SK-N-SH (cell line): ENCODE data around the gene TTC32. TPM values are rescaled to one million over a fixed set of nuclear protein-coding genes. Genes with fewer than 3 reads are reported as not detected.

ENCODE experiments used
- CTCF ChIA-PET: fragments of 300-600, 350-600 bp; formaldehyde crosslinking; extraction: SDS; loops from one replicate; lab custom pipeline; 2021; lab: Yijun Ruan, JAX
- POLR2A ChIA-PET: fragments of 350-600 bp; sonication (Branson Sonifier 250); formaldehyde crosslinking; extraction: SDS; loops from one replicate; lab custom pipeline; 2020; ENCODE audit warnings: antibody characterized with exemption, inconsistent platforms; lab: Yijun Ruan, JAX
- DNase-seq: peaks from one replicate; pipeline ENCODE4 v3.0.0; 2012
- H2AFZ ChIP-seq: fragments of 200-600 bp; sonication (generic); 2 replicates; pipeline ENCODE4 v1.8.1; 2016; ENCODE audit warnings: antibody characterized with exemption, mild to moderate bottlenecking, low read depth
- H3F3A ChIP-seq: fragments of 200-600 bp; sonication (generic); replicated peaks from 2 replicates; pipeline ENCODE3; 2016; ENCODE audit warnings: antibody characterized with exemption, mild to moderate bottlenecking; ENCODE audit not compliant: insufficient read depth
- H3K27ac ChIP-seq, 2 experiments: fragments of 200-500 bp in 1 of 2; fragments of 200-600 bp in 1 of 2; sonication (Bioruptor generic) in 1 of 2; sonication (generic), shearing (Covaris generic) in 1 of 2; 2 replicates each; pipeline versions ENCODE4 v1.5.1 to v1.6.1; 2014 to 2016; ENCODE audit warnings: low read depth in 2 of 2, inconsistent platforms in 1 of 2, low read length in 1 of 2, mild to moderate bottlenecking in 1 of 2, mixed read lengths in 1 of 2
- H3K27me3 ChIP-seq: fragments of 200-600 bp; sonication (generic), shearing (Covaris generic); 2 replicates; pipeline ENCODE4 v1.6.1; 2016; ENCODE audit warnings: mixed run types; ENCODE audit not compliant: insufficient read depth
- H3K36me3 ChIP-seq, 2 experiments: fragments of 200-500 bp in 1 of 2; fragments of 200-600 bp in 1 of 2; sonication (Bioruptor generic) in 1 of 2; sonication (generic) in 1 of 2; replicated peaks in 1 of 2; 2 replicates each; pipeline versions ENCODE3 to v1.5.1; 2014 to 2016; ENCODE audit warnings: low read length in 1 of 2, mild to moderate bottlenecking in 1 of 2; ENCODE audit not compliant: insufficient read depth in 2 of 2, control insufficient read depth in 1 of 2
- H3K4me1 ChIP-seq, 2 experiments: fragments of 200-500 bp in 1 of 2; fragments of 200-600 bp in 1 of 2; sonication (Bioruptor generic) in 1 of 2; sonication (generic), shearing (Covaris generic) in 1 of 2; 2 replicates each; pipeline versions ENCODE4 v1.5.1 to v1.6.1; 2014 to 2016; ENCODE audit warnings: low read depth in 1 of 2, low read length in 1 of 2, mixed run types in 1 of 2; ENCODE audit not compliant: insufficient read depth in 2 of 2, control insufficient read depth in 1 of 2
- H3K4me2 ChIP-seq: fragments of 200-600 bp; sonication (generic), shearing (Covaris generic); 2 replicates; pipeline ENCODE4 v1.6.1; 2017; ENCODE audit warnings: mixed run types
- H3K4me3 ChIP-seq, 2 experiments: fragments of 200-500 bp in 1 of 2; fragments of 200-600 bp in 1 of 2; sonication (Bioruptor generic) in 1 of 2; sonication (generic), shearing (Covaris generic) in 1 of 2; 2 replicates each; pipeline versions ENCODE4 v1.5.1 to v1.8.1; 2014 to 2016; ENCODE audit warnings: low read depth in 2 of 2, inconsistent platforms in 1 of 2, low read length in 1 of 2, mild to moderate bottlenecking in 1 of 2, mixed read lengths in 1 of 2, moderate library complexity in 1 of 2
- H3K79me2 ChIP-seq: fragments of 200-600 bp; sonication (generic); 2 replicates; pipeline ENCODE4 v1.8.1; 2017; ENCODE audit warnings: mild to moderate bottlenecking; ENCODE audit not compliant: insufficient read depth
- H3K9ac ChIP-seq: fragments of 200-600 bp; sonication (generic); 2 replicates; pipeline ENCODE4 v1.6.1; 2017; ENCODE audit warnings: mixed run types
- H3K9me2 ChIP-seq: fragments of 200-600 bp; sonication (generic); 2 replicates; pipeline ENCODE4 v1.6.1; 2017; ENCODE audit warnings: mixed run types
- H3K9me3 ChIP-seq: fragments of 200-600 bp; sonication (generic); 2 replicates; pipeline ENCODE4 v1.6.1; 2017; ENCODE audit warnings: mixed run types, mild to moderate bottlenecking, moderate library complexity
- H4K20me1 ChIP-seq: fragments of 200-600 bp; sonication (generic); 2 replicates; pipeline ENCODE4 v1.6.1; 2017; ENCODE audit warnings: mild to moderate bottlenecking, mixed run types; ENCODE audit not compliant: insufficient read depth
- CTCF ChIP-seq: fragments of 200-600 bp; sonication (generic); IDR thresholded peaks from 2 replicates; pipeline ENCODE4 v1.6.1; 2017; ENCODE audit warnings: antibody characterized with exemption, mild to moderate bottlenecking, moderate library complexity
- EZH2phosphoT487 ChIP-seq: fragments of 200-600 bp; sonication (generic); IDR thresholded peaks from 2 replicates; pipeline ENCODE4 v1.6.1; 2017; ENCODE audit warnings: low read depth, mixed run types, mild to moderate bottlenecking, antibody characterized with exemption, moderate library complexity, borderline replicate concordance
- FOSL2 ChIP-seq: IDR thresholded peaks from 2 replicates; pipeline ENCODE4 v1.4.0; 2012; ENCODE audit warnings: low read depth, mild to moderate bottlenecking, moderate library complexity, borderline replicate concordance
- FOXJ3 ChIP-seq: sonication (generic); formaldehyde crosslinking; IDR thresholded peaks from 2 replicates; pipeline ENCODE4 v1.5.1; 2020; ENCODE audit warnings: mild to moderate bottlenecking, missing genetic modification reagents
- MEF2A ChIP-seq: IDR thresholded peaks from 2 replicates; pipeline ENCODE4 v1.4.0; 2012; ENCODE audit warnings: low read depth, borderline replicate concordance
- MXI1 ChIP-seq: IDR thresholded peaks from 2 replicates; pipeline ENCODE4 v1.6.1; 2012; ENCODE audit warnings: mild to moderate bottlenecking, low read depth, low read length, improper control_type of control experiment
- NRF1 ChIP-seq: IDR thresholded peaks from 2 replicates; pipeline ENCODE4 v1.6.1; 2012; ENCODE audit warnings: low read depth, mild to moderate bottlenecking, low read length
- POLR2AphosphoS5 ChIP-seq: IDR thresholded peaks from 2 replicates; pipeline ENCODE4 v1.6.1; 2012; ENCODE audit warnings: low read depth, low read length
- REST ChIP-seq: IDR thresholded peaks from 2 replicates; pipeline ENCODE4 v1.6.1; 2012; ENCODE audit warnings: mild to moderate bottlenecking, low read depth, low read length, moderate library complexity
- TEAD4 ChIP-seq: IDR thresholded peaks from 2 replicates; pipeline ENCODE4 v1.4.0; 2012; ENCODE audit warnings: mild to moderate bottlenecking, borderline replicate concordance; ENCODE audit not compliant: insufficient read depth
- YY1 ChIP-seq: IDR thresholded peaks from 2 replicates; pipeline ENCODE4 v1.4.0; 2012; ENCODE audit warnings: low read depth, mild to moderate bottlenecking
- ZBTB33 ChIP-seq: IDR thresholded peaks from 2 replicates; pipeline ENCODE4 v1.4.0; 2012; ENCODE audit warnings: low read depth, borderline replicate concordance
- WGBS: methylation state at CpG from one replicate; pipeline ENCODE4 v1.1.6; 2017; ENCODE audit warnings: low lambda C conversion rate; 5-methylcytosine and 5-hydroxymethylcytosine counted together
- polyA plus RNA-seq, 3 experiments: library from polyadenylated mRNA; depleted of rRNA; stranded (reverse); fragments of >200 nt; gene quantifications; 2 replicates each; pipeline ENCODE4 v1.2.3, GENCODE V29; 2012

The TTC32 gene
- polyA plus RNA-seq, 1 of the 3 experiments (the other 2 are of a cell fraction) = 9.1 TPM

- Histone ChIP-seq H3F3A (peaks cover 9% of the 10 kb centered on the region), H3K27ac (no peak overlapping the region), H4K20me1 (no peaks in the 10 kb centered on the region), H3K9me2 (no peaks in the 10 kb centered on the region), H3K4me2 (no peak overlapping the region), H2AFZ (no peak overlapping the region), H3K9me3 (no peaks in the 10 kb centered on the region), H3K79me2 (no peaks in the 10 kb centered on the region), H3K27me3 (no peaks in the 10 kb centered on the region), H3K4me1 (peaks cover 4 to 7% of the 10 kb centered on the region in 2 experiments; a peak in 2 of 4 replicates)
- POLR2A ChIA-PET = no interaction called here
- over 99% methylated on average over 4 of the region's 4 CpGs for WGBS
- no peak for DNase-seq
- TF ChIP-seq ZBTB33 (no peak), CTCF (no peak), POLR2AphosphoS5 (no peak), NRF1 (no peak), TEAD4 (no peak), FOXJ3 (CRISPR knock-in tag) (no peak), YY1 (no peak), MXI1 (no peak), FOSL2 (no peak), EZH2phosphoT487 (no peak), REST (no peak), MEF2A (no peak)
- TF ChIP-seq, all 33 proteins: peak for 0
- Histone ChIP-seq H3K9ac (no peak overlapping the region), H3K36me3 (peaks cover 58 to 94% of the 10 kb centered on the region in 2 experiments), H3K4me3 (no peak overlapping the region)
- CTCF ChIA-PET = interaction anchor here (0.5 to 2.3 kb wide), 10 partner anchors 8 to 194 kb away, joined by 3 to 14 read pairs (median 3); no protein-coding TSS in a partner anchor
Observed at GRCh38 chr2:19947184-19947940, 45.6 kb upstream of the TTC32 start.
